Activated CD4-positive, alpha-beta T cell treated with anti-CD3 and anti-CD28 coated beads, Interleukin-2, amount 10 ng/mL, durations not matched to agents 7 days and 5 days (primary cell): ENCODE results near the gene POU3F2. TPM values are rescaled to one million over a fixed set of nuclear protein-coding genes. Genes with fewer than 3 reads are reported as not detected.

Experiments used
- CTCF ChIA-PET: fragments of 350-600 bp; sonication (Branson Sonifier 250); formaldehyde crosslinking; loops from one replicate; lab custom pipeline; 2021; ENCODE audit warnings: antibody characterized with exemption; lab: Charles Lee
- POLR2A ChIA-PET: fragments of 350-600 bp; sonication (Branson Sonifier 250); formaldehyde crosslinking; loops from one replicate; lab custom pipeline; 2021; ENCODE audit warnings: antibody characterized with exemption; lab: Charles Lee
- DNase-seq: peaks from one replicate; pipeline ENCODE4 v3.0.0-alpha.2; 2020
- H3K27ac Mint-ChIP-seq: one replicate; pipeline ENCODE4 v1.8.0; 2021; ENCODE audit warnings: mild to moderate bottlenecking, moderate library complexity, mixed read lengths
- H3K27me3 Mint-ChIP-seq: one replicate; pipeline ENCODE4 v1.8.0; 2021; ENCODE audit warnings: mixed read lengths
- H3K36me3 Mint-ChIP-seq: one replicate; pipeline ENCODE4 v1.8.0; 2021; ENCODE audit warnings: low read depth, mixed read lengths
- H3K4me1 Mint-ChIP-seq: one replicate; pipeline ENCODE4 v1.8.0; 2021; ENCODE audit warnings: mixed read lengths
- H3K4me3 Mint-ChIP-seq: one replicate; pipeline ENCODE4 v1.8.0; 2021; ENCODE audit warnings: mild to moderate bottlenecking, moderate library complexity, mixed read lengths
- H3K9me3 Mint-ChIP-seq: one replicate; pipeline ENCODE4 v1.8.0; 2021; ENCODE audit warnings: mixed read lengths
- total RNA-seq, 2 experiments: library from RNA; stranded (reverse); gene quantifications; one replicate each; pipeline ENCODE4 v1.2.3, GENCODE V29; 2021

Gene POU3F2
- total RNA-seq, 2 experiments from 2014 or later = not detected

GRCh38 chr6:98824162-98824901 is 10.0 kb upstream of the POU3F2 start:
- CTCF ChIA-PET = no interaction called here
- H3K36me3 Mint-ChIP-seq = no peaks in the 10 kb centered on the region
- DNase-seq = no peak

GRCh38 chr6:98824902-98825599 is 9.3 kb upstream of the POU3F2 start:
- no peak for DNase-seq
- Mint-ChIP-seq H3K27ac (peak overlapping the region; percentile 10), H3K36me3 (no peaks in the 10 kb centered on the region), H3K9me3 (peaks cover 2% of the 10 kb centered on the region), H3K4me1 (peaks cover 22% of the 10 kb centered on the region), H3K4me3 (peak overlapping the region; percentile 24), H3K27me3 (peaks cover 86% of the 10 kb centered on the region)
- POLR2A ChIA-PET = no interaction called here
- CTCF ChIA-PET = no interaction called here

More at GRCh38 chr6:98824162-98824901, 10.0 kb upstream of the POU3F2 start:
- POLR2A ChIA-PET = no interaction called here
- Mint-ChIP-seq H3K4me1 (peaks cover 22% of the 10 kb centered on the region), H3K27me3 (peaks cover 88% of the 10 kb centered on the region), H3K9me3 (peaks cover 2% of the 10 kb centered on the region), H3K4me3 (peak overlapping the region; percentile 45), H3K27ac (no peak overlapping the region)

- DNase-seq = no peak
- Mint-ChIP-seq H3K36me3 (no peaks in the 10 kb centered on the region), H3K4me3 (no peak overlapping the region), H3K27ac (no peak overlapping the region), H3K9me3 (peaks cover 2% of the 10 kb centered on the region), H3K27me3 (peaks cover 90% of the 10 kb centered on the region), H3K4me1 (peaks cover 22% of the 10 kb centered on the region)
- POLR2A ChIA-PET = no interaction called here
- CTCF ChIA-PET = no interaction called here
Measured at GRCh38 chr6:98825600-98826230, 8.7 kb upstream of the POU3F2 start.

- DNase-seq = no peak
- Mint-ChIP-seq H3K27ac (no peak overlapping the region), H3K27me3 (peaks cover 89% of the 10 kb centered on the region), H3K4me1 (peaks cover 31% of the 10 kb centered on the region), H3K4me3 (no peak overlapping the region), H3K9me3 (peaks cover 2% of the 10 kb centered on the region), H3K36me3 (no peaks in the 10 kb centered on the region)
- POLR2A ChIA-PET = no interaction called here
- CTCF ChIA-PET = no interaction called here
Measured at GRCh38 chr6:98827295-98828159, 6.8 kb upstream of the POU3F2 start.

GRCh38 chr6:98828211-98828788 is 6.1 kb upstream of the POU3F2 start:
- H3K4me1 Mint-ChIP-seq = peaks cover 38% of the 10 kb centered on the region
- DNase-seq = no peak
- ChIA-PET CTCF (interaction anchor here (0.6 to 1.5 kb wide), 2 partner anchors 14 to 760 kb away, joined by 3 to 9 read pairs; no protein-coding TSS in a partner anchor), POLR2A (no interaction called here)
- peaks cover 2% of the 10 kb centered on the region for H3K9me3 Mint-ChIP-seq
- H3K4me3 Mint-ChIP-seq = no peak overlapping the region
- H3K27ac Mint-ChIP-seq = no peak overlapping the region
- H3K27me3 Mint-ChIP-seq = peaks cover 91% of the 10 kb centered on the region
- no peaks in the 10 kb centered on the region for H3K36me3 Mint-ChIP-seq

- Mint-ChIP-seq H3K4me3 (no peak overlapping the region), H3K27ac (no peak overlapping the region), H3K36me3 (no peaks in the 10 kb centered on the region), H3K27me3 (peaks cover 91% of the 10 kb centered on the region), H3K4me1 (peaks cover 40% of the 10 kb centered on the region), H3K9me3 (peaks cover 2% of the 10 kb centered on the region)
- ChIA-PET POLR2A (no interaction called here), CTCF (interaction anchor here (1.1 to 1.5 kb wide), 3 partner anchors 12 to 16 kb away, joined by 3 to 9 read pairs (median 4); no protein-coding TSS in a partner anchor)
- DNase-seq = no peak
Measured at GRCh38 chr6:98828941-98829411, 5.4 kb upstream of the POU3F2 start.

GRCh38 chr6:98830146-98830545 is 4.2 kb upstream of the POU3F2 start:
- ChIA-PET CTCF (interaction anchor here (0.7 to 1.4 kb wide), 2 partner anchors 13 to 353 kb away, joined by 4 read pairs; no protein-coding TSS in a partner anchor), POLR2A (interaction anchor here (0.6 kb wide), 1 partner anchor 267 kb away, joined by 4 read pairs; no protein-coding TSS in a partner anchor)
- DNase-seq = no peak
- Mint-ChIP-seq H3K27ac (no peak overlapping the region), H3K36me3 (no peaks in the 10 kb centered on the region), H3K4me3 (no peak overlapping the region), H3K4me1 (peaks cover 37% of the 10 kb centered on the region), H3K27me3 (peaks cover 89% of the 10 kb centered on the region), H3K9me3 (peaks cover 2% of the 10 kb centered on the region)

- Mint-ChIP-seq H3K27ac (peak overlapping the region; percentile 36), H3K27me3 (peaks cover 85% of the 10 kb centered on the region), H3K9me3 (no peaks in the 10 kb centered on the region), H3K4me3 (peak overlapping the region; percentile 36), H3K36me3 (peaks cover 2% of the 10 kb centered on the region), H3K4me1 (peaks cover 41% of the 10 kb centered on the region)
- ChIA-PET CTCF (interaction anchor here (0.8 kb wide), 1 partner anchor 10 kb away, joined by 3 read pairs; no protein-coding TSS in a partner anchor), POLR2A (interaction anchor here (0.6 kb wide), 1 partner anchor 27 kb away, joined by 4 read pairs; no protein-coding TSS in a partner anchor)
- DNase-seq = no peak
Measured at GRCh38 chr6:98831057-98831958, 3.1 kb upstream of the POU3F2 start.

GRCh38 chr6:98831959-98832283 is 2.5 kb upstream of the POU3F2 start:
- ChIA-PET POLR2A (interaction anchor here (0.6 kb wide), 1 partner anchor 26 kb away, joined by 4 read pairs; no protein-coding TSS in a partner anchor), CTCF (interaction anchor here (0.8 kb wide), 1 partner anchor 9 kb away, joined by 3 read pairs; no protein-coding TSS in a partner anchor)
- peaks cover 85% of the 10 kb centered on the region for H3K27me3 Mint-ChIP-seq
- peaks cover 42% of the 10 kb centered on the region for H3K4me1 Mint-ChIP-seq
- peaks cover 2% of the 10 kb centered on the region for H3K36me3 Mint-ChIP-seq
- H3K9me3 Mint-ChIP-seq = no peaks in the 10 kb centered on the region
- DNase-seq = no peak
- H3K4me3 Mint-ChIP-seq = peak overlapping the region; percentile 36
- peak overlapping the region; percentile 36 for H3K27ac Mint-ChIP-seq

- Mint-ChIP-seq H3K27me3 (peaks cover 85% of the 10 kb centered on the region), H3K36me3 (peaks cover 2% of the 10 kb centered on the region), H3K27ac (peak overlapping the region; percentile 71), H3K4me3 (peak overlapping the region; percentile 73), H3K9me3 (no peaks in the 10 kb centered on the region), H3K4me1 (peaks cover 39% of the 10 kb centered on the region)
- POLR2A ChIA-PET = interaction anchor here (0.6 kb wide), 1 partner anchor 26 kb away, joined by 4 read pairs; no protein-coding TSS in a partner anchor
- no peak for DNase-seq
- CTCF ChIA-PET = interaction anchor here (0.6 to 1.4 kb wide), 3 partner anchors 11 to 651 kb away, joined by 3 read pairs; no protein-coding TSS in a partner anchor
Measured at GRCh38 chr6:98832284-98833056, 1.9 kb upstream of the POU3F2 start.
